ENCODE results near the gene PRIMA1.

DNA sequence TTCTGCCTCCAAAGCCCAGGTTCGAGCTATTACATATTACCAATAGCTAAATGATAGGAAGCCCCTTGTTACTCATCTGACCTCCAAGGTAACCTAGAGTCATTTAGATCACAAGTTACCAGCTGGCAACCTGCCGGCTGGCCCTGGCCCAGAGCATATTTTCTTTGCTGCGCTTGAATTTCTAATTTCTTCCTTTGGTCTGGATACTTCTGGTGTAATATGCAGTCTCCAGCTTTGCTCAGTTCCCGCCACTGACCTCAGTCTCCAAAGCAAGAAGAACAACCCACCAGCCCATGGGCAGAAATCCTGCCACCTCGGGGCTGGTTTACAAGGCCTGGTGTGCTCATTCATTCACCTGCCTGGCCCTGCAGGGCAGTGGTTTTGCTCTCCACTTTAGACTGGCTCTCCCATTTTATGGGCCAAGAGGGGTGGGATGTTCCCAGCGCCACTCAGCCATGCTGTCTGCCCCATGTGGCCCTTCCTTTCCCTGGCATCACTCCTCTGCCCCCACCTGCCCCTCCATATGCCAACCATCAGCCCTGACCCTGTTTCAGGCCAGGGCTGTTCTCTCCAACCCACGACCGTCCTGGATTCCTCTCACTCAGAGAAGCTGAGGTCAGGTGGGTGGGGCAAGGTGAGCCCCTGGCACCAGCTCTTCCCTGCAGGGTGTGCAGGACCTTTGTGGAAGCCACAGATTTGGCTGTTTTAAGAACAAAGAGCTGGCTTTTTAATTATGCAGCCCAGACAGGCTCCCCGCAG, 76.0 kb downstream of the PRIMA1 start:
- TF ChIP-seq, protein P1, sequence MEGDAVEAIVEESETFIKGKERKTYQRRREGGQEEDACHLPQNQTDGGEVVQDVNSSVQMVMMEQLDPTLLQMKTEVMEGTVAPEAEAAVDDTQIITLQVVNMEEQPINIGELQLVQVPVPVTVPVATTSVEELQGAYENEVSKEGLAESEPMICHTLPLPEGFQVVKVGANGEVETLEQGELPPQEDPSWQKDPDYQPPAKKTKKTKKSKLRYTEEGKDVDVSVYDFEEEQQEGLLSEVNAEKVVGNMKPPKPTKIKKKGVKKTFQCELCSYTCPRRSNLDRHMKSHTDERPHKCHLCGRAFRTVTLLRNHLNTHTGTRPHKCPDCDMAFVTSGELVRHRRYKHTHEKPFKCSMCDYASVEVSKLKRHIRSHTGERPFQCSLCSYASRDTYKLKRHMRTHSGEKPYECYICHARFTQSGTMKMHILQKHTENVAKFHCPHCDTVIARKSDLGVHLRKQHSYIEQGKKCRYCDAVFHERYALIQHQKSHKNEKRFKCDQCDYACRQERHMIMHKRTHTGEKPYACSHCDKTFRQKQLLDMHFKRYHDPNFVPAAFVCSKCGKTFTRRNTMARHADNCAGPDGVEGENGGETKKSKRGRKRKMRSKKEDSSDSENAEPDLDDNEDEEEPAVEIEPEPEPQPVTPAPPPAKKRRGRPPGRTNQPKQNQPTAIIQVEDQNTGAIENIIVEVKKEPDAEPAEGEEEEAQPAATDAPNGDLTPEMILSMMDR (IDR thresholded peaks at IDR 0.05) = no peak
- TF ChIP-seq EP300 (IDR thresholded peaks at IDR 0.05) (no peak), POLR2A (IDR thresholded peaks at IDR 0.05) (no peak)

All from tibial nerve (tissue), 4 donors.